GM21526 (cell line): Measurements from ENCODE around the gene RRH.
A peak's percentile ranks its signal among the peaks of the same experiment; 100 is the strongest.
"Not testable (repeated sequence)": the region's sequence is repeated elsewhere in the genome, so short reads cannot be mapped to it uniquely, and the experiment has no call there.

Experiments
- ATAC-seq: cut with Tn5 transposase; IDR thresholded peaks from one replicate; pipeline ENCODE4 v1.9.1; 2021; ENCODE audit warnings: moderate library complexity; ENCODE audit not compliant: unreplicated experiment, low FRiP score

Gene RRH

DNA sequence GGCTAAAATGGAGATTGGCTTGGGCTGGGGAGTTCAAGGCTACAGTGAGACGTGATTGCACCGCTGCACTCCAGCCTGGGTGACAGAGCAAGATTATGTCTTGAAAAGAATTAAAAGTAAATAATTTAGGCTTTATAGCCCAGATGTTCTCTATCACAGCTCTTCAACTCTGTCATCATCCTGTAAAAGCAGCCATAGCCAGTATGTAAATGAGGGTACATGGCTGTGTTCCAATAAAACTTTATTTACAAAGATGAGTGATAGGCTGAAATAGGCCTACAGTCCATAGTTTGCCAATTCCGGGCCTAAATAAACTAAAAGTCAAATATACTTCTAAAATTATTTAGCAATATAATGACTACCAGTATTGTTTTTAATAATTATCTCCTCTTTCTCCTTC is 9.2 kb downstream of the RRH start:
- no peak for ATAC-seq

DNA sequence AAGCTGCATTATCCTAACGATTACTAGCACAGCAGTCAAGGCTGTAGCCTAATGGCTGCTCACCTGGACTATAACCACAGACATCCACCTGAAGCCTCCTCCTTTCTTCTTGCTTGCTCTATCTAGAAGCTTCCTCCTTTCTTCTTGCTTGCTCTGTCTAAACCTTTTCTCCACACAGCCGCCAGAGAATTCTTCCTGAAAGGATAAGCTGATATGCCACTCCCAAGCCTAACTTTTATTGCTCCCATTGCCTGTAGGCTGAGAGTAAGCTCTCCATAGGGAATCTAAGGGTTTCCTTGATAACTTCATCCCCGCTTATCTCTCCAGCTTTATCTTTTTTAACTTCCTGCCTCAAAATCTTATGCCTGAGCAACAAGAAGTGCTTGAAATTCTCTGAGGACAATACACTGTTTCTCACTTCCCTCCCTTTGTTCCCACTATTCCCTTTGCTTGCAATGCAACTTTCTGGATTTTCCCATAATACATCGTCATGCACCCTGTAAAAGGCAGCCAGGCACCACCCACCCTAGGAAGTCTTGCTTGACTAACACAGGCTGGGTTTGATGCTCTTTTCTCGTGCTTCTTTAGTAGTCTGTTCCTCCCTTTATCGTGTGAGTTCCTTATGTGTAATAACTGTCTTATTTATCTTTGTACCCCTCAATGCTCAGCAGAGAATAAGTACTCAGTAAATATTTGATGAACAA is 18.8 kb downstream of the RRH start:
- no peak for ATAC-seq

DNA sequence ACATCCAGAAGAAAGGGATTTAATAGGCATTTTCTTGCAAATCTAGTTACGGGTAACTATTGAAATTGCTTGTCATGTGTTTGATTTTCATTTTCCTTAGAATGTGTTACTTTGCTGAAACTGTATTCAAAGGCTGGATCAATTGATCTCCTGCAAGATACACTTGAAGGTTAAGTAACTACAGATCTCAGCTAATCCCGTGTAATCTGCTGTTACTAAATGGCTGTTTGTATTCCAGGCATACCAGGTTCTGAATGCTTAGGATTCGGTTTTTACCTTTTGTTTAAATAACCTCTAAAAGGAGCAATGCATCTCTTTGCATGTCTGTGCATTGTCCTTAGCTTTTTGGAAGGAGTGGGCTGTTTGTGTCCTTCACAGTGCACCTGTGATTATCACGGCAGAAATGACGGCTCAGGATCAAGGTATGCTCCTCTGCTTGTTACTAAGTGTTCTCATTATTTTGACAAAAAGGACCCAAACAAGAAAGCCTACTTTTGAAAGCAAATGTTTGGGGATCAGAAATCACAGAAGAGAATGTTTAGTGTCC is 20.2 kb downstream of the RRH start, which contains the start of gene LRIT3:
Gene LRIT3, plus strand, starts transcription at position 212 of the 547 bp plus-strand sequence. Its CDS starts 95 bp downstream, at position 307.
- ATAC-seq: no peak

- no peak for ATAC-seq
Observed at GRCh38 chr4:109848501-109848900, 20.7 kb downstream of the RRH start.

DNA sequence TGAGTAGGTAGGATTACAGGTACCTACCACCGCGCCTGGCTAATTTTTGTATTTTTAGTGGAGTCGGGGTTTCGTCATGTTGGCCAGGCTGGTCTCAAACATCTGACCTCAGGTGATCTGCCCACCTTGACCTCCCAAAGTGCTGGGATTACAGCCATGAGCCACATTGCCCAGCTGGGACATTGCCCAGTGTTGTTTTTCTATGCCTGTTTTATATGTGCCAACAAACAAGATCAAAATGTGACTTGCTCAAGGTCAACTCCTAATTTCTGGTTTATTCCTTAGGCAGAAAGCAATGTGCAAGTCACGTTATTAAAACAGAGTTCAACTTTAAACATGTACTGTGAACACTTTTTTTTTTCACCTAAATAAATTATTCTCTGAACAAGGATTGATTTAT is 22.8 kb downstream of the RRH start:
- no peak for ATAC-seq

DNA sequence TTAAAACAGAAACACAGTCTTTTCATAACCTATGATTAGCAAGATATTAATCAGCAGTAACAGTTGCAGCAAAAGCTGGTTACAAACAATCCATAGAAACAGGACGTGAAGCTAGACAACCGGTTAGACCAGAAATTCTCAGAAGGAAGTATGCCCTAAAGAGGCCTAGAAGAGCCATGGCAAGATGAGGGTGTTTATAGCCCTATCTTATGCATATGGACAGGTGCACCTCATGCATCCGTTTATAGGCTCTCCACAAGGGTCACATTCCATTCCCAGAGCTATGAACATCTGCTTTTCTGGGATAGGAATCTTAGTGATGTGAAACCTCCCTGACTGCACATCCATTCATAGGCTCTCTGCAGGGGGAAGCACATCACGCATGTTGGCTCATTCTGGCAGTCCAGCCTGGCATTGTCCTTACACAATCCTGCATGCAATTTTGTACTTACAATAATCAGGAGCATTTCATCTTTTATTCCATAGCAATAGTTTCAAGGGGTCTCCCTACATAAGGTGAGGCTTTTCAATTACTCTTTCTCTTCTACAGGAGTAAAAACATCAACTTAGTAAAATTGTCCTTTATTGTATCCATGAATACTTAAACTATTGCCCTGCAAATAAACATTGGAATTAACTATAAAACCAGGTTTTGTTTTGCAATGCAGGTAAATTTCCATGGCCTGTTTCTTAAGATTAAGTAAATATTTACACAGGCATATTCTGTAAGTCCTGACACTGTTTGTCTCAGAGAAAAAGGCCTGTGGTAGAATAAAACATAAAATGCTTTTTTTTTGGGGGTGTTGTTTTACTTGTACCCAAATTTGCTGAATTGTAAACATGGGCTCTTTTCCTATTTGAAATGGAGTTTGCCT is 31.9 kb downstream of the RRH start:
- not testable (repeated sequence) for ATAC-seq

GRCh38 chr4:109861271-109861670 is 33.5 kb downstream of the RRH start:
- ATAC-seq: no peak

DNA sequence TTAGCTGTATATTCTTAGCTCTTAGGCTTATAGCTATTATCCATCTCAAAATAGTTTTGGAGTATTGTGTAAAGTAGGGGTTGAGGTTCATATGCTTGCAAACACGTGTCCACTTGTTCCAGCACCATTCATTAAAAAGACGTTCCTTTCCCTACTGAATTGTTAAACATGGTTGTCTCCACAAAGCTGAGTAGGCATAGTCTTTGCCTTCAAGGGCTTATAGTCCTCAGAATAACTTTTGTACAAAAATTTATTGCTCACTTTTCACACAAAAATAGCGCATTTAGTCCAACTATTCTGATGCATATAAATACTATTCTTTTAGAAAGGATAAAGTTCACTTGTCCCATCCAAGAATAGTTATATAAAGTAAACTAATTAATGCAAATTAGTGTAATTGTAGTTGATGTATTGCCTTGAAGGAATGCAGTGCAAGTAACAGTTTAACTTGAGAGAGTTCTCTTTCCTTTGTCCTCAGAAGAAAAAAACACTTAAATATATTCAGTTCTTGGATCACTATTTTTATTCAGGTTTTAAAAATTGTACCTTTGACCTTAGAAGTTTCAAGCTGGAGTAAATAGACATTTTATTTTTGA is 34.2 kb downstream of the RRH start:
- no peak for ATAC-seq

- no peak for ATAC-seq
Observed at GRCh38 chr4:109864134-109864533, 36.4 kb downstream of the RRH start.

- no peak for ATAC-seq
Observed at GRCh38 chr4:109870061-109870460, 42.3 kb downstream of the RRH start.

DNA sequence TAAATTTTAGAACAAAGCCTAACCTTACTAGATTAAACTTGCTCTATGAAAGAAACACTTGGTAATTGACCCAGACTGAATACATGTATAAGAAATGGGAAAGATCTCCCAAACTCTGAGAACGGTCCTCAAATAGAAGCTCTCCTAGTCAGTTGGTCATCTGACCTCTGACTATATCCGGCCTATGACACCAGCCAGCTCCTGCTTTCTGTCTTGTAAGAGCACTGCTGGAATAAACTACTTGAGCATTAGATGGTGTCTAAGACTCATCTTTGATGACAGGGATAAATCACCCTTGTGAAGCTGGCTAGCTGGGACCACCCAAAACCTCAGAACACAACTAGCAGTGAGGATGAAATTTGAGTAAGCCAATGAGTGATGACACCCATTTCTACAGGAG is 44.3 kb downstream of the RRH start:
- no peak for ATAC-seq

DNA sequence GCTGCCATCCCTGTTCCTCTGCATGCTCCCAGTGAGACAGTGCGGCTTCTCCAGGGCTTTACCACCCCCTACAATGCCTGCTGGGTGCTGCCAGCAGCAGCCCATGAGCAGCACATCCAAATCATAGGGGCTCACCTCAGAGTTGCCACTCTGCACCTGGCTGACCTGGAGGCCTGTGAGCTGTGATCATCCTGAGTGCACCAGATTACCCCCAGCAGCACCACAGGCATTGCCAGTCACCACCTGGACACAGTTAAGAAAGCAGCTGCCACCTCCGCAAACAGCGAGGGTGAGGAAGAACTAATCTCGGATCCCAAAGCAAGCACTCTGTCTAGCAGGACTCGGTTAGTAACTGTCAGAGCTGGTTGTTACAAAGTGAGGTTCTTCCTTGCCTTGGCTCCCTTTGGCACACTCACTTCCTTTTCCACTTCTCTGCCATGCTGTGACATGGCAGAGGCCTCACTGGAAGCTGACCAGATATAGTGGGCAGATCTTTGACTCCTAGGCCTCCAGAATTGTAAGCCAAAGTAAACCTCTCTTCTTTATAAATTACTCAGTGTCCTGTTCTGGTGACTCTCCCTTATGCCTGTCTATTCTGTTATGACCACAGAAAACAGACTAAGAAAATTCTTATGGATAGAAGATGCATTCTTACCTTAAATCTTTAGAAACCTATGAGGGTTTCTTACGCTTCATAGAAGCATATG is 45.3 kb downstream of the RRH start:
- no peak for ATAC-seq

DNA sequence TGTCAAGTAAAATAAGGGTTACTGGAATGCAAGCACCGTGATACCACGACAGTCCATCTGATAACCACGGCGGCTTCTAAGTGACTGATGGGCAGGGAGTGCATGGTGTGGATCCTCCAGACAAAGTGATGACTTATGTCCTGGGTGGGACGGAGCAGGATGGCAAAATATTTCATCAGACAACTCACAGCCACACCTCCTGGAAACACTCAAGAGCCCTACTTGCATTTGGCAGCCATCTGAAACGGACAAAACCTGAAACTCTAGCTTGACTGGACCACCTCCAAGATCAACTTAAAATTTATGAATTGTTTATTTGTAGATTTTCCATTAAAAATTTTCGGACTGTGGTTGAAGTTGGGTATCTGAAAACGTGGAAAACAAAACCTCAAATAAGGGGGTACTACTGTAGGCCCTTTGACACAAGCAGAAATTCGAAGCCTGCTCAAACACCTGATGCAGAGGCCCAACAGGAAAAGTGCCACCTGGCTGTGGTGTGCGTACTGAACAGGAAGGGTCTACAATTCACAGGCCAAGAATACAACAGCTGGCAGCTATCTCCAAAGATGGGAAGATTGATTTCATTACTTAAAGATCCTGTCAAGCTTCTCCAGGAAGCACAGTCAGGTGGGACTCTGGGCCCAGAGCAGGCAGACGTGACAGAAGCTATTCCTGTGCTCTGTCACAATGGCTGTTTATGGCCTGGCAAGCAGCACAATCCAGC is 46.2 kb downstream of the RRH start:
- no peak for ATAC-seq

GRCh38 chr4:109875106-109875505 is 47.3 kb downstream of the RRH start:
- no peak for ATAC-seq

- not testable (repeated sequence) for ATAC-seq
Observed at GRCh38 chr4:109875553-109875952, 47.8 kb downstream of the RRH start.

- ATAC-seq: no peak
Observed at GRCh38 chr4:109876634-109877265, 49.0 kb downstream of the RRH start.

DNA sequence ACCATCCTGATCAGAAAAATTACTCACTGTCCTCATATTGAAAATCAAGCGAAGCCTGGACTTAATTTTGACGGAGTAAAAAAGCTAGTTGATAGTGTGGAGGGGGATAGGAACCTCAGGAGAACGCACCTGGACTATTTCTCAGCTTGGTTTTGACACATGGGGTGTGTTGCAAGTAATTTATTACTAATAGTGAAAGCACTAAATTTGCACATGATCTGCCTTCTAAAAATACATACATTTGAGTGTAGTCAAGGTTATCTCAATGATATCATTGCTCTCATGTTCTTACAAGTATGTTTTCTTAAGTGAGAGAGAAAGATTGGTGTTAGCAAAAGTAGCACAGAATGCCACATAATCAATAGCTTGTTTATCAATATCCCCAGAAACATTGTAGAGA is 49.6 kb downstream of the RRH start:
- ATAC-seq: peak; percentile 91

DNA sequence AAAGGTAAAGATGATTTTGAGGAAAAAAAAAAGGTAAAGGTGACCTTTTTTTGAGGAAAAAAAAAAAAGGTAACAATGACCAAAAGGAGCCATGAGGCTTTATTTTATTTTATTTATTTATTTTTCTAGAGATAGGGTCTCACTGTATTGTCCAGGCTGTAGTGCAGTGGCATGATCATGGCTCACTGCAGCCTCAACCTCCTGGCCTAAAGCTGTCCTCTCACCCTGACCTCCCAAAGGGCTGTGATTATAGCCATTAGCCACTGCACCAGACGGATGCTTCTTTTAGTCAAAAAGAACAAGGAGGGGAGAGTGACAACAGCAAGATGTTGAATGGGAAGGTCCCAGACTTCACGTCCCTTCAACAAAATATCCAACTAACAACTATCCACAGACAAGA is 50.6 kb downstream of the RRH start:
- no peak for ATAC-seq

GRCh38 chr4:109879081-109879480 is 51.3 kb downstream of the RRH start:
- no peak for ATAC-seq
